Mucosa of descending colon (tissue), 3 donors: Measurements from ENCODE around the gene RALGAPA2. TPM values are rescaled to one million over a fixed set of nuclear protein-coding genes. Genes with fewer than 3 reads are reported as not detected.

Source experiments
- ATAC-seq: fragments of 200-7000 bp; cut with Tn5 transposase; one replicate; pipeline ENCODE4 v1.9.1; 2020; ENCODE audit warnings: mild to moderate bottlenecking, moderate library complexity
- DNase-seq, 3 donors: peaks; one replicate each; pipeline ENCODE4 v3.0.0-alpha.2; 2020
- H3K36me3 ChIP-seq: fragments of 200-600 bp; one replicate; pipeline ENCODE4 v1.8.0; 2021; ENCODE audit warnings: low read depth, mild to moderate bottlenecking
- H3K4me1 ChIP-seq: fragments of 200-600 bp; one replicate; pipeline ENCODE4 v1.8.0; 2021; ENCODE audit warnings: low read depth, mild to moderate bottlenecking
- H3K4me3 ChIP-seq: fragments of 200-600 bp; one replicate; pipeline ENCODE4 v1.8.0; 2021; ENCODE audit warnings: mild to moderate bottlenecking
- H3K9me3 ChIP-seq: fragments of 200-600 bp; one replicate; pipeline ENCODE4 v1.8.0; 2021; ENCODE audit warnings: mild to moderate bottlenecking
- intact Hi-C, 2 donors: fragments of 100-400 bp; cut with DNase I in 1 of 2; cut with micrococcal nuclease in 1 of 2; formaldehyde crosslinking; loops; one replicate each; pipeline versions ENCODE4 v1.11.0 to v1.11.1; 2022; cut with DNase I, micrococcal nuclease
- total RNA-seq, 3 donors: library from RNA; stranded (reverse); fragmentation: NEBNext Ultra II Directional in 2 of 3; extraction: Animal tissue kit (Norgen Biotek cat#: 25700) in 2 of 3; gene quantifications; one replicate each; pipeline versions ENCODE4 v1.2.1 to v1.2.4, GENCODE V29; 2021 to 2023
- TF ChIP-seq, protein P1 (sequence below): fragments of 200-600 bp; IDR thresholded peaks from one replicate; pipeline ENCODE4 v1.8.0; 2022; ENCODE audit warnings: antibody characterized with exemption, mild to moderate bottlenecking
- donor health status: DM: no; HTN: no; CAD: no; lungs with moderate emphysema.
- donor health status: DM: no; HTN: no; CAD: no.
- donor health status: DM: no; HTN: yes; CAD: no.

RALGAPA2 gene
- total RNA-seq, 3 donors from 2014 or later = 46.3 to 85.9 (median 66.9) TPM

DNA sequence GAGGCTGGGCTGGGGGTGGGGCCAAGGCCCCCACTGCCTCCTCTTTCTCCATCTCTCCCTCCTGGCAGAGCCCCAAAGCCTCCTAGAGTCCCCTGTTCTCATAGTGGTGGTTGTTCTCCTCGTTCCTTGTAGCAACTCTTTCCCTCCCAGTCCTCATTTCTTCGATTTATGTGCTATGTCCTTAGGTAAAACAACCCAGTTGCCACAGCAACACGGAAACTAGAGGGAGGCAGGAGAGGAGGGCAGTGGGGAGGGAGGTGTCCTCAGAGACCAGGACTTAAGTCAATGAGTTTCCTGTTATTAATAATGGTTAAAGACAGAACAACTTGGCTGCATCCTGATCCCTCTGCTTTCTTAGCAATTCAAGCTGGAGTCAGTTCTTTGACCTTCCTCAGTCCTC, 183.6 kb downstream of the RALGAPA2 start:
- H3K4me3 ChIP-seq = no peak overlapping the region
- H3K9me3 ChIP-seq = no peaks in the 10 kb centered on the region
- ATAC-seq (no peak), DNase-seq (no peak)
- no peaks in the 10 kb centered on the region for H3K4me1 ChIP-seq
- no peaks in the 10 kb centered on the region for H3K36me3 ChIP-seq
- intact Hi-C loops = no loop called here
- TF ChIP-seq, protein P1, sequence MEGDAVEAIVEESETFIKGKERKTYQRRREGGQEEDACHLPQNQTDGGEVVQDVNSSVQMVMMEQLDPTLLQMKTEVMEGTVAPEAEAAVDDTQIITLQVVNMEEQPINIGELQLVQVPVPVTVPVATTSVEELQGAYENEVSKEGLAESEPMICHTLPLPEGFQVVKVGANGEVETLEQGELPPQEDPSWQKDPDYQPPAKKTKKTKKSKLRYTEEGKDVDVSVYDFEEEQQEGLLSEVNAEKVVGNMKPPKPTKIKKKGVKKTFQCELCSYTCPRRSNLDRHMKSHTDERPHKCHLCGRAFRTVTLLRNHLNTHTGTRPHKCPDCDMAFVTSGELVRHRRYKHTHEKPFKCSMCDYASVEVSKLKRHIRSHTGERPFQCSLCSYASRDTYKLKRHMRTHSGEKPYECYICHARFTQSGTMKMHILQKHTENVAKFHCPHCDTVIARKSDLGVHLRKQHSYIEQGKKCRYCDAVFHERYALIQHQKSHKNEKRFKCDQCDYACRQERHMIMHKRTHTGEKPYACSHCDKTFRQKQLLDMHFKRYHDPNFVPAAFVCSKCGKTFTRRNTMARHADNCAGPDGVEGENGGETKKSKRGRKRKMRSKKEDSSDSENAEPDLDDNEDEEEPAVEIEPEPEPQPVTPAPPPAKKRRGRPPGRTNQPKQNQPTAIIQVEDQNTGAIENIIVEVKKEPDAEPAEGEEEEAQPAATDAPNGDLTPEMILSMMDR = no peak

DNA sequence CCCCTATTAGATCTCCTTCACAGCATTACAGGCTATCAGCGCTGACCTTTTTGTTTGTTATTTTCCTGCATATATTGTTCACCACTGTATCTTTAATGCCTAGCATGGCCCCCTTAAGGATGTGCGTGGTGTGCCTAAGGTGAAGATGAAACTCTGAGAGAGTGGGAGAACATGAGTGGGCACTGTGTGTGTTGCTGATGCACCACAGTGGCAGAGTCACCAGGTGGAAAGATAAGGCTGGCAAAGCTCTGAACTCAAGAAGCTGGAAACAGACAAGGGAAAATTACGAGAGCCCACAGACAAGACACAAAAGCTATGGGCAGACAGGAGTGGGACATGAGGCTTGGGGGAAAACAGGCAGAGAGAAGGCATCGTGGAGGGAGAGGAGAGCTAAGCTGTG, 184.8 kb downstream of the RALGAPA2 start:
- Histone ChIP-seq H3K36me3 (no peaks in the 10 kb centered on the region), H3K4me3 (no peak overlapping the region), H3K9me3 (no peaks in the 10 kb centered on the region), H3K4me1 (no peaks in the 10 kb centered on the region)
- ATAC-seq = no peak
- intact Hi-C loops = no loop called here
- TF ChIP-seq, protein P1 = no peak
- DNase-seq = no peak

DNA sequence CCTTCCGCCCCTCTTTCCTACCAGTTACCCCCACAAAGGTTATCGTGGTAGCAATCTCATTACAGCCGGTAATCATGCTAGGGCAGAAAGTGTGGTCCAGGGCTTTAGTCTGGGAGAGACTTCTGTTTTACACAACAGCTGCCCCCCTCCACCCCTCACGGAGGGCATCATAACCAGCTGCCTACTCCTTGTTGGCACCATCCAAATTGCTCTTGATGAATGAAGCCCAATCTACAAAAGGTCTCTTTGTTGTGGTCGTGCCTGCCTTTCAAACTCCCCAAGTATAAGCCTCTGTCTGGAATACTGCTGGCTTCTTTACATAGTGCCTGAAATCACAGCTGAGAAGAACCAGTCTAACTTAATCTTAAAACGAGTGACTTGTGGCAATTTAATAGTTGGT, 186.7 kb downstream of the RALGAPA2 start:
- intact Hi-C loops = no loop called here
- Histone ChIP-seq H3K36me3 (no peaks in the 10 kb centered on the region), H3K9me3 (no peaks in the 10 kb centered on the region), H3K4me1 (no peaks in the 10 kb centered on the region), H3K4me3 (no peak overlapping the region)
- TF ChIP-seq, protein P1 = no peak
- DNase-seq (no peak), ATAC-seq (no peak)

DNA sequence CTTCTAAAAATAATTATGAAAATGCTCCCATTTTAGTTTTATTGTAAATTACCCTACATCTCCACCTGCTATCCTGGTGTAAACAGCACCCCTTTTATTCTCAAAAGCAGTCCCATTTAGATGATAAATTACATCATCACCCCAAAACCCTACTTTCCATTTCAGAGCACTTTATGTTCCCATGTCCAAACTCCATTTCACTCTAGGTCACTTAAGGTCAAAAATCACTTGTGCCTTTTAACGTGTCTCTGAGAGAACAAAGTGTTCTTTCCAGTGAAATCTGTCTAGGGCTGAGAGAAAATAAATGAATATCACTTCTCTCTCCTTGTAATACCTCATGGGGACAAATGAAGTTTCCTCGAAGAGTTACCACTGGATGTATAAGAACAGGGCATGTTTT, 187.2 kb downstream of the RALGAPA2 start:
- TF ChIP-seq, protein P1 = no peak
- DNase-seq (no peak), ATAC-seq (no peak)
- Histone ChIP-seq H3K36me3 (no peaks in the 10 kb centered on the region), H3K4me1 (no peaks in the 10 kb centered on the region), H3K9me3 (no peaks in the 10 kb centered on the region), H3K4me3 (no peak overlapping the region)
- intact Hi-C loops = no loop called here

DNA sequence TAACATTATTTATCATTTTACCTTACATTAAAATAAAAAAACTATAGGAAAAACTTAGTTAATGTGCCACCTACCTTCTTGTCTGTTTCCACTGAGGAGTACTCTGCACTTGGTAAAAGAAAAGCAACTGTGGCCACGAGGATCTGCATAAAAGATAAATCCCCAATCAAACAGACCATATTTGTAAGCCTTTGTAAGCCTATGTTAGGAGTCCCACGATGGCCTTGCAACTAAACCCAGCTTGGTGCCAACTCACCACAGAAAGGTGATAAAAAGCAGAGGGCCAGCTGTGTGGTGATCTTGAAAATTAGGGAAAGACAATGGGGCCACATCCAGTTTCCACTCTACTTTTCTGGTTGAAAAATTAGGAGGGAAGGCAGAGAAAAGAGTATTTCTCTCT, 187.7 kb downstream of the RALGAPA2 start:
- DNase-seq (no peak), ATAC-seq (no peak)
- no peaks in the 10 kb centered on the region for H3K4me1 ChIP-seq
- TF ChIP-seq, protein P1 = no peak
- no peaks in the 10 kb centered on the region for H3K9me3 ChIP-seq
- H3K4me3 ChIP-seq = no peak overlapping the region
- H3K36me3 ChIP-seq = no peaks in the 10 kb centered on the region
- intact Hi-C loops = no loop called here

DNA sequence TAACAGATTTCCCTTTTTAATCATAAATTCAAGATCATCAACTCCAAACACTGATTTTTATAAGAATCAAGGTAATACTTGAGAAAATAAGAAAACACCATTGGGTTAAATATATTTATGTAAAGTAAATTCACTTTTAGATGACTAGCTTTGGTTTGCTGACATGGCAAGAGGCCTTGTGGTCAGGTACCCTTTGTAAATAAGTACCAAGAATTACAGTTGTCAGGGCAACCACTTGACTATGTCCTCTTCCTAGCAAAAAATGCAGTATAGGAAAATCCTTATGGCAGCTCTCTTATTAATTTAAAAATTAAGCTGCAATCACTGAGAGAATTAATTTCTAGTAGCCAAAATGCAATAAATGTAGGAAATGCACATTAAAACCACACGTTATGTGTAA, 190.7 kb downstream of the RALGAPA2 start:
- no peaks in the 10 kb centered on the region for H3K9me3 ChIP-seq
- no peaks in the 10 kb centered on the region for H3K36me3 ChIP-seq
- DNase-seq (no peak), ATAC-seq (no peak)
- no peak overlapping the region for H3K4me3 ChIP-seq
- intact Hi-C loops = no loop called here
- no peaks in the 10 kb centered on the region for H3K4me1 ChIP-seq
- TF ChIP-seq, protein P1 = no peak
